ENCODE measurements around the gene COL6A2.
"Not testable (repeated sequence)": the region's sequence is repeated elsewhere in the genome, so short reads cannot be mapped to it uniquely, and the experiment has no call there.

COL6A2 gene

DNA sequence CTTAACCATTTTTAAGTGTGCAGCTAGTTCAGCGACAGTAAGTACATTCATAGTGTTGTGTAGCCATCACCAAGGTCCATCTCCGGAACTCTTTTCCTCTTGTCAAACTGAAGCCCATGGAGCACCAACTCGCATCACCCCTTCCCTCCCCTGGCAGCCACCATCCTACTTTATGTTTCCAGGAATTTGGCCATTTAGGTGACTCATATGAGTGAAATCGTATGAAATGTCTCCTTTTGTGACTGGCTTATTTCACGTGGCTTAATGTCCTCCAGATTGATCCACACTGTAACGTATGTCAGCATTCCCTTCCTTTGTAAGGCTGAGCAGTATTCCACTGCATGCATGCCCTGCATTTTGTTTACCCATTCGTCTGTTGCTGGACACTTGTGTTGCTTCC, 2.5 kb downstream of the COL6A2 start:
- peak; percentile 55 to 74 for DNase-seq (ENCODE audit: low read depth in 2 of 2)
- H3K4me3 ChIP-seq (replicated peaks in 1 of 2; ENCODE audit: low read depth in 2 of 2, low read length in 2 of 2): peak overlapping the region; percentile 75 to 82
- TF ChIP-seq, protein P1, sequence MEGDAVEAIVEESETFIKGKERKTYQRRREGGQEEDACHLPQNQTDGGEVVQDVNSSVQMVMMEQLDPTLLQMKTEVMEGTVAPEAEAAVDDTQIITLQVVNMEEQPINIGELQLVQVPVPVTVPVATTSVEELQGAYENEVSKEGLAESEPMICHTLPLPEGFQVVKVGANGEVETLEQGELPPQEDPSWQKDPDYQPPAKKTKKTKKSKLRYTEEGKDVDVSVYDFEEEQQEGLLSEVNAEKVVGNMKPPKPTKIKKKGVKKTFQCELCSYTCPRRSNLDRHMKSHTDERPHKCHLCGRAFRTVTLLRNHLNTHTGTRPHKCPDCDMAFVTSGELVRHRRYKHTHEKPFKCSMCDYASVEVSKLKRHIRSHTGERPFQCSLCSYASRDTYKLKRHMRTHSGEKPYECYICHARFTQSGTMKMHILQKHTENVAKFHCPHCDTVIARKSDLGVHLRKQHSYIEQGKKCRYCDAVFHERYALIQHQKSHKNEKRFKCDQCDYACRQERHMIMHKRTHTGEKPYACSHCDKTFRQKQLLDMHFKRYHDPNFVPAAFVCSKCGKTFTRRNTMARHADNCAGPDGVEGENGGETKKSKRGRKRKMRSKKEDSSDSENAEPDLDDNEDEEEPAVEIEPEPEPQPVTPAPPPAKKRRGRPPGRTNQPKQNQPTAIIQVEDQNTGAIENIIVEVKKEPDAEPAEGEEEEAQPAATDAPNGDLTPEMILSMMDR (IDR thresholded peaks at IDR 0.05; ENCODE audit: low read depth, low read length): no peak

DNA sequence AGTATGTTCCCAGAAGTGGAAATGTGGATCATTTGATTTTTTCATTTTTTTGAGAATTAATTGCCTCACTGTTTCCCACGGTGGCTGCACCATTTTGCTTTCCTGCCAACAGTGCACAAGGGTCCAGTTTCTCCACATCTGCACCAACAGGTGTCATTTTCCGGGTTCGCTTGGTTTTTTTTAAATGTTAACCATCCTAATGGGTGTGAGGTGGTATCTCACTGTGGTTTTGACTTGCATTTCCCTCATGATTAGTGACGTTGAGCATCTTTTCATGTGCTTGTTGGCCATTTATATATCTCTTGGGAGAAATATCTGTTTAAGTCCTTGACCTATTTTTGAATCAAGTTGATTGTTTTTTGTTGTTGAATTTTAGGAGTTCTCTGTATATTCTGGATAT, 3.0 kb downstream of the COL6A2 start:
- TF ChIP-seq, protein P1 (IDR thresholded peaks at IDR 0.05; ENCODE audit: low read depth, low read length): no peak
- no peak for DNase-seq (ENCODE audit: low read depth in 2 of 2)
- H3K4me3 ChIP-seq (replicated peaks in 1 of 2; ENCODE audit: low read depth in 2 of 2, low read length in 2 of 2): peak overlapping the region; percentile 75 to 82

DNA sequence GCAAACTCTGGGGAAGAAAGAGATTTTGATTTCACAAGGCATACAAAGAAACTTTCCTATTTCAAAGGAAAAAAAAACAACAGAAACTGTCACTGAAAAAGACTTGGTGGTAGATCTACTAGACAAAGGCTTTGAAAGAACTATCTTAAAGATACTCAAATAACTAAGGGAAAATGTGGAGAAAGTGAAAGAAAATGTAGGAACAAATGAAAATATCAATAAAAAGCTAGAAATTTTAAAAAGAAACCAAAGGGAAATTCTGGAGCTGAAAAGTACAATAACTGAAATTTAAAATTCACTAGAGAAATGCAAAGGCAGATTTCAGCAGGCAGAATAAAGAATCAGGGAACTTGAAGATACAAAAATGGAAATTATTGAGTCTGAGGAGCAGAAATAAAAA, 6.2 kb downstream of the COL6A2 start:
- no peak overlapping the region for H3K4me3 ChIP-seq (replicated peaks in 1 of 2; ENCODE audit: low read depth in 2 of 2, low read length in 2 of 2)
- DNase-seq (ENCODE audit: low read depth in 2 of 2): no peak
- TF ChIP-seq, protein P1 (IDR thresholded peaks at IDR 0.05; ENCODE audit: low read depth, low read length): no peak

DNA sequence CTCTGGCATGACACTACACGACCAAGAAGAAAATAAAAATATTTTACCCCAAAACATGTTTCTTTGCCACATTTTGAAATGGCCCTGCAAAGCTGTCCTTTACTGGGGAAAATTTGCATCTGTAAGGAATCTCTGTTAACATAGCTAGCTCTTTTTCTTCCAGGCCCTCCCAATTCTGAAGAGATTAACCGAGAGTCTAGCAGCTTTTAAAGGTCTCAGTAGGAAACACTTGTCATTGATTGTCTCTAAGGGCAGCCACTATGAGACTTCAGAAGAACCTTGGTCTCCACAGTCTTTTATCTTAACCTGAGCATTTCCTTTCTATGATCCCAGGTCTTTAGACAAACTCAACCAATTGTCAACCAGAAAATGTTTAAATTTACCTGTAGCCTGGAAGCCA, 9.5 kb downstream of the COL6A2 start:
- not testable (repeated sequence) for H3K4me3 ChIP-seq (replicated peaks in 1 of 2; ENCODE audit: low read depth in 2 of 2, low read length in 2 of 2); DNase-seq (ENCODE audit: low read depth in 2 of 2)

DNA sequence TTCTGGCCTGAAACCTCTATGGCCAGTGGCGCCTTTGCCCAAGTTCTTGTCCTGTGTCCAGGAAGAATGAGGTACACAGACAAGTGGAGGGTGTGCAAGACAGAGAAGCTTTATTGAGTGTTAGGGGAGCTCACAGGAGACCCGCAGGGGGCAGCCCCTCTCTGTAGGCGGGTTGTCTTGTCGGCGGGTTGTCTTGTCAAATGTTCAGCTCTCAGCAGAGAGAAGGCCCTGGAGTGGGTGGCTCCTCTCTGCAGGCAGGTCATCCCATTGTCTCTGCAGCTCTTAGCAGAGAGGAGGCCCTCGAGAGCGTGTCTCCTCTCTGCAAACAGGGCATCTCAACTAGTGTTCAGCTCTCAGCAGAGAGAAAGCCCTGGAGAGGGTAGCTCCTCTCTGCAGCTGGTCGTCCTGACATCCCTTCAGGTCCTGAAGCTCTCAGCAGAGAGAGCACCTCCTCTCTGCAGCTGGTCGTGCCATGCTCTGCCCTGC, 11.0 kb downstream of the COL6A2 start:
- no peak overlapping the region for H3K4me3 ChIP-seq (replicated peaks in 1 of 2; ENCODE audit: low read depth in 2 of 2, low read length in 2 of 2)
- DNase-seq (ENCODE audit: low read depth in 2 of 2): no peak

DNA sequence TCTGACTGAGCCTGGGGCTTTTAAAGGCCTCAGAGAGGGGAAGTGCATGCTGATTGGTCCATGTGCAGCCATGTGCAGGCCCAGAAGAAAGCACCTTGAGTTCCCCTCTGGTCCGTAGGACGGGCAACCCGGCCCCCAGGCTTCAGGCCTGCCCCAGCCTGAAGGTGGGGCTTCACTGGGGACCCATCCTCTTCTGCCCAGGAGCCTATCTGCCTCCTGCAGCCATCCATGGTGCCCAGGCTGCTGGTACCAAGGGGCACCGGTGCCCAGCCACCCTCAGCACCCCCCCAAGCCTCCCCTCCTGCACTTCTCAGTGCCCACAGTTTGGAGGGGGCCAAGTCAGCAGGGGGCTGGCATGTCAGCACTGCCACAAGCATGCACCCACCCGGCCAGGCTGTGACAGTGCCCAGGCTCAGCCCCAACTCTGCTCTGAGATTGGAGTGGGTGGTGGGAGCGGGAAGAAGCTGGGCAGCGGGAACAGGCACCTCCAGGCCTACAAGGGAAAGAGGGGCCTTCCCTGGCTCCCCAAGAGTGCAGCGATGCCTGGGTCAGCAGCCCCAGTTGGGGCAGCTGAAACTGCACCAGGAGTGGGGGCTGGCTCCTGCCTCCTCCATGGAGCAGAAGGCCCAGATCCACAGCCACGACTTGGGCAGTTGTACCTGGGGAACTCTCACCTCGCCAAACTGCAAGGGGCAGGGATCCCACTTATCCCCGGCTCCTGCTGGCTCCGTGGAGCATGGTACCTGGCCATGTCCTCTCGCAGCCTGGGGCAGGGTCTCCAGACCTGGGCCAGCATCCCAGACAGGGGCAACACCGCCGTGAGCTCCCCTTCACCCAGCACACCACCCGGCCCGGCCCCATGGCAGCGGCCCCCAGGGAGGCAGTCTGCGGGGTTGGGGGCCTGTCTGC, 11.7 kb downstream of the COL6A2 start:
- no peak for DNase-seq (ENCODE audit: low read depth in 2 of 2)
- H3K4me3 ChIP-seq (replicated peaks in 1 of 2; ENCODE audit: low read depth in 2 of 2, low read length in 2 of 2): no peak overlapping the region

More for the DNA sequence above, 11.0 kb downstream of the COL6A2 start:
- TF ChIP-seq, protein P1 (IDR thresholded peaks at IDR 0.05; ENCODE audit: low read depth, low read length): no peak

More for the DNA sequence above, 11.7 kb downstream of the COL6A2 start:
- TF ChIP-seq, protein P1 (IDR thresholded peaks at IDR 0.05; ENCODE audit: low read depth, low read length): no peak

All from cardiac fibroblast (primary cell).